ENCODE measurements around the gene ZDHHC11. TPM values are rescaled to one million over a fixed set of nuclear protein-coding genes. Genes with fewer than 3 reads are reported as not detected.
"Not testable (repeated sequence)": the region's sequence is repeated elsewhere in the genome, so short reads cannot be mapped to it uniquely, and the experiment has no call there.

The ZDHHC11 gene
- total RNA-seq, 1 experiment from 2014 or later, result 26.0 TPM

DNA sequence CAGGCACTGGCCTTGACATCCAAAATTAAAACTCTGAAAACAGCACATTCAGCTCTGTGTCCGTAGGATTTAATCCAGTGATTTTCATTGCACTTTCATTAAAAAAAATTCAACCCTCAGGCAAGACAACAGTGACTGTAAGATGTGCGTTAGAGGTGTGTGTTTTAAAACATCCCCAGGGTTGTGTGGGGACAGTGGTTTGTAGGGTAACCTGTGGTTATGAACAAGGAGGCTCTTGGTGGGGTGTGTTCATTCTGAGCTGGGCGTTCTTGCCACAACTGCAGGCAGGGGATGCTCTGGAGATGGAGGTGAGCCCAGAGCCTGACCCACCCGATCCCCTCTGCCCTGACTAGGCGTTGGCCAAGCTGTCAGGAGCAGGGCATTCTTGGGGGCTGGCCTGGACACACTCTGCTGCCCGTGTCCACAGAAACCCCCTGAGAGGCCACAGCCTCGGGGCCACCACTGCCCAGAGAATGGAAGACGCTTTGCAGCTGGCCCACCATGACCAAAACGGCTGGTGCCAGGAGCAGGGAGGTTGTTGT lies 103.4 kb downstream of the ZDHHC11 start:
- H3F3A ChIP-seq (ENCODE audit: low read length, unreplicated experiment), result not testable (repeated sequence)

DNA sequence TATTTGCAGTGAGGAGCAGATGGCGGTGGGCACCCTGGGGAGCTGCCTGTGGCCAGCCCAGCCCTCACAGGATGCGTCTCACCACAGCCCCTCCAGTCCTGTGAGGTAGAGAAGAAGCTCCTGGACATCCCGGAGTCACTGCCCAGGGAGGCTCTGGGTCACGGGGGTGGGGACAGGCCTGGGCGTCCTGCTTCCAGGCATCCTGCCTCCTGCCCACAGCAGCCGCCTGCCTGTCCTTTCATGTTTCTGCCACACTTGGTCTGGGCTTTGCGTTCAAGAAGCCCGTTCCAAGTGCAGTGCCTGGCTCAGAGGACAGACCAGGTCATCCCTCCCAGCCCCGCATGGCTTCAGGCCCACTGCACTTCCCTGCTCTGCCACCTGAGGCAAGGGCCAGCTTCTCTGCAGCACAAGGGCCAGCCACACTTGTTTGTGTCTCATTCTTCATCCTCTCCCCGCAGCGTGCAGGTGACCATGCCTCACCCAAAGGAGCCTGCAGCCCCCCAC lies 104.5 kb downstream of the ZDHHC11 start:
- Histone ChIP-seq H4K20me1 (ENCODE audit: low read length) (no peaks in the 10 kb centered on the region), H3K9me2 (replicated peaks; ENCODE audit: low read length) (no peaks in the 10 kb centered on the region), H3K9me3 (ENCODE audit: low read length) (no peaks in the 10 kb centered on the region), H3K27ac (ENCODE audit: low read length) (no peak overlapping the region), H2AFZ (ENCODE audit: low read length) (no peak overlapping the region), H3K36me3 (ENCODE audit: low read depth, low read length) (no peaks in the 10 kb centered on the region), H3K4me3 (ENCODE audit: low read length) (no peak overlapping the region), H3K4me2 (ENCODE audit: low read length) (no peak overlapping the region), H3K4me1 (ENCODE audit: insufficient read depth, low read length) (no peaks in the 10 kb centered on the region), H3K9ac (ENCODE audit: low read length) (no peak overlapping the region), H3K27me3 (ENCODE audit: low read length) (no peaks in the 10 kb centered on the region), H3K79me2 (ENCODE audit: low read length) (no peaks in the 10 kb centered on the region), H3F3A (ENCODE audit: low read length, unreplicated experiment) (no peaks in the 10 kb centered on the region)
- no TSS peak for BruUV-seq (replicated peaks)
- DNase-seq (no peak), ATAC-seq (no peak; the same call in 1 of the 2 replicates)
- CTCF ChIA-PET, result no interaction called here
- intact Hi-C loops (cut with micrococcal nuclease), result no loop called here
- TF ChIP-seq, protein P1, sequence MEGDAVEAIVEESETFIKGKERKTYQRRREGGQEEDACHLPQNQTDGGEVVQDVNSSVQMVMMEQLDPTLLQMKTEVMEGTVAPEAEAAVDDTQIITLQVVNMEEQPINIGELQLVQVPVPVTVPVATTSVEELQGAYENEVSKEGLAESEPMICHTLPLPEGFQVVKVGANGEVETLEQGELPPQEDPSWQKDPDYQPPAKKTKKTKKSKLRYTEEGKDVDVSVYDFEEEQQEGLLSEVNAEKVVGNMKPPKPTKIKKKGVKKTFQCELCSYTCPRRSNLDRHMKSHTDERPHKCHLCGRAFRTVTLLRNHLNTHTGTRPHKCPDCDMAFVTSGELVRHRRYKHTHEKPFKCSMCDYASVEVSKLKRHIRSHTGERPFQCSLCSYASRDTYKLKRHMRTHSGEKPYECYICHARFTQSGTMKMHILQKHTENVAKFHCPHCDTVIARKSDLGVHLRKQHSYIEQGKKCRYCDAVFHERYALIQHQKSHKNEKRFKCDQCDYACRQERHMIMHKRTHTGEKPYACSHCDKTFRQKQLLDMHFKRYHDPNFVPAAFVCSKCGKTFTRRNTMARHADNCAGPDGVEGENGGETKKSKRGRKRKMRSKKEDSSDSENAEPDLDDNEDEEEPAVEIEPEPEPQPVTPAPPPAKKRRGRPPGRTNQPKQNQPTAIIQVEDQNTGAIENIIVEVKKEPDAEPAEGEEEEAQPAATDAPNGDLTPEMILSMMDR (conservative IDR thresholded peaks at IDR 0.05; ENCODE audit: low read depth, low read length), result no peak
- TF ChIP-seq EZH2 (IDR thresholded peaks at IDR 0.05; ENCODE audit: low read length, unreplicated experiment) (no peak), EZH2phosphoT487 (IDR thresholded peaks at IDR 0.05; ENCODE audit: borderline replicate concordance, low read length) (no peak)
- POLR2A ChIA-PET (ENCODE audit: unreplicated experiment), result no interaction called here

More for the DNA sequence above, 103.4 kb downstream of the ZDHHC11 start:
- BruUV-seq (replicated peaks); H3K79me2 ChIP-seq (ENCODE audit: low read length); H3K4me3 ChIP-seq (ENCODE audit: low read length); H3K4me1 ChIP-seq (ENCODE audit: insufficient read depth, low read length); H3K36me3 ChIP-seq (ENCODE audit: low read depth, low read length); H3K9me2 ChIP-seq (replicated peaks; ENCODE audit: low read length); H4K20me1 ChIP-seq (ENCODE audit: low read length); H2AFZ ChIP-seq (ENCODE audit: low read length); POLR2A ChIA-PET (ENCODE audit: unreplicated experiment); CTCF ChIA-PET; H3K27ac ChIP-seq (ENCODE audit: low read length); H3K9me3 ChIP-seq (ENCODE audit: low read length); ATAC-seq; H3K4me2 ChIP-seq (ENCODE audit: low read length); intact Hi-C loops (cut with micrococcal nuclease); DNase-seq; H3K9ac ChIP-seq (ENCODE audit: low read length); H3K27me3 ChIP-seq (ENCODE audit: low read length): not testable (repeated sequence)

Other genes starting within 250 kb of the ZDHHC11 start
- gene CEP72, start 238.6 kb downstream of the ZDHHC11 start, total RNA-seq (2014; rRNA removed), result 17.3 and 23.6 TPM in 2 replicates
- 1.7 and 1.9 TPM in 2 replicates for gene TPPP, start 157.6 kb downstream of the ZDHHC11 start, total RNA-seq (2014; rRNA removed)
- gene ZDHHC11B, start 66.3 kb downstream of the ZDHHC11 start, total RNA-seq (2014; rRNA removed), result 0.40 and 2.1 TPM in 2 replicates
- gene BRD9, start 41.8 kb upstream of the ZDHHC11 start, total RNA-seq (2014; rRNA removed), result 50.4 and 64.7 TPM in 2 replicates
- 56.4 and 69.0 TPM in 2 replicates for gene TRIP13, start 41.9 kb upstream of the ZDHHC11 start, total RNA-seq (2014; rRNA removed)
- 1.6 and 6.7 TPM in 2 replicates for gene NKD2, start 157.8 kb upstream of the ZDHHC11 start, total RNA-seq (2014; rRNA removed)